Type B pancreatic cell (in vitro differentiated cells): ENCODE results near the gene KNOP1. TPM values are rescaled to one million over a fixed set of nuclear protein-coding genes. Genes with fewer than 3 reads are reported as not detected.

Experiments used
- DNase-seq: peaks from one replicate; pipeline ENCODE4 v3.0.0; 2021; ENCODE audit warnings: mixed read lengths; ENCODE audit not compliant: unreplicated experiment; ENCODE audit errors: extremely low spot score
- H3K27ac Mint-ChIP-seq: 2 replicates; pipeline ENCODE4 v1.8.0; 2021; ENCODE audit warnings: mild to moderate bottlenecking, mixed read lengths
- H3K27me3 Mint-ChIP-seq: 2 replicates; pipeline ENCODE4 v1.8.0; 2021; ENCODE audit warnings: mixed read lengths
- H3K36me3 Mint-ChIP-seq: 2 replicates; pipeline ENCODE4 v1.8.0; 2021; ENCODE audit warnings: mixed read lengths
- H3K4me1 Mint-ChIP-seq: one replicate; pipeline ENCODE4 v1.8.0; 2021; ENCODE audit warnings: mixed read lengths; ENCODE audit not compliant: unreplicated experiment
- H3K4me3 Mint-ChIP-seq: 2 replicates; pipeline ENCODE4 v1.8.0; 2021; ENCODE audit warnings: mild to moderate bottlenecking, mixed read lengths
- H3K9me3 Mint-ChIP-seq: 2 replicates; pipeline ENCODE4 v1.8.0; 2021; ENCODE audit warnings: mixed read lengths
- total RNA-seq: library from RNA; stranded (reverse); gene quantifications from 2 replicates; pipeline ENCODE4 v1.2.1, GENCODE V29; 2021; ENCODE audit warnings: low replicate concordance
- TF ChIP-seq, protein P1 (sequence below): fragments of 200-600 bp; sonication (generic); conservative IDR thresholded peaks from 2 replicates; pipeline ENCODE4 v1.5.0; 2021; ENCODE audit warnings: antibody characterized with exemption, mild to moderate bottlenecking

Gene KNOP1
- total RNA-seq, 1 donor from 2014 or later: 54.9 TPM

DNA sequence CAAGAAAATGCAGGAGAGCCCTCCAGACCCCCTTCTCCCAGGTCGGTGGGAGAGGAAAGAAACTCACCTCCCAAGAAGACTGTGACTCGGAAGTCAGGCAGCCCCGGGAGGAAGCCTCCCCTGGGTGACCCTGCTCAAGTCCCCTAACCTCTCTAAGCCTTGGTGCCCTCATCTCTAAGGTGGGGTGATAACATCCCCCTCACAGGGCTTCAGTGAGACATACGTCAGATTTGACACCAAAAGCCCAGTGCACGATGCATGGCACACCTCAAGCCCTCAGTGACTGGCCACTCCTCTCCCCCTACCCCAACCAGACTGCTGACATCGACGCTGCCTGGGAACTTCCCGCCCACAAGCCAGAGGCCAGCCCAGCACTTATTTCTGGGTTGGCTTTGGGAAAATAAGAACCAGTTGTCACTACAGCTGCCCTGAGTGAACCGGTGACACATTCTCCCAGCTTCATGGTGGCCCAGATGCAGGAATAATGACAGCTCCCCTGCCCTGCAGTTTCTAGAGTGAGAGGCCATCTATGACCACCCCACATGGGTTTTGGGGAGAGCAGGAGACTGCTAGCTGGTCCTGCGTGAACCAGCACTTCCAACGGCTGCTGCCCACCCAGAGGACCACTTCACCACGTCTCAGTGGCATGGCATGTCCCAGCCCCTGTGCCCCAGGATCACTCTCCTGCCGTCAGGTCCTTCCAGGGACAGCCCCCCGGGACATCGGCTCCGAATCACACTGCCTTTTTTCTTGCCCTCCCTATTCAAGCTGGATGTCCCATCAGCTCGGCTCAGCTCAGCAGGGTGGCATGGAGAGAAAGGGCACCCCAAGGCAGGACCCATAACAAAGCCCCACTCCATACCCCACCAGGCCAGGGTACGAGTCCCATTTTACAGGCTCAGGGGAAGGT, 9.5 kb downstream of the KNOP1 start:
- TF ChIP-seq, protein P1, sequence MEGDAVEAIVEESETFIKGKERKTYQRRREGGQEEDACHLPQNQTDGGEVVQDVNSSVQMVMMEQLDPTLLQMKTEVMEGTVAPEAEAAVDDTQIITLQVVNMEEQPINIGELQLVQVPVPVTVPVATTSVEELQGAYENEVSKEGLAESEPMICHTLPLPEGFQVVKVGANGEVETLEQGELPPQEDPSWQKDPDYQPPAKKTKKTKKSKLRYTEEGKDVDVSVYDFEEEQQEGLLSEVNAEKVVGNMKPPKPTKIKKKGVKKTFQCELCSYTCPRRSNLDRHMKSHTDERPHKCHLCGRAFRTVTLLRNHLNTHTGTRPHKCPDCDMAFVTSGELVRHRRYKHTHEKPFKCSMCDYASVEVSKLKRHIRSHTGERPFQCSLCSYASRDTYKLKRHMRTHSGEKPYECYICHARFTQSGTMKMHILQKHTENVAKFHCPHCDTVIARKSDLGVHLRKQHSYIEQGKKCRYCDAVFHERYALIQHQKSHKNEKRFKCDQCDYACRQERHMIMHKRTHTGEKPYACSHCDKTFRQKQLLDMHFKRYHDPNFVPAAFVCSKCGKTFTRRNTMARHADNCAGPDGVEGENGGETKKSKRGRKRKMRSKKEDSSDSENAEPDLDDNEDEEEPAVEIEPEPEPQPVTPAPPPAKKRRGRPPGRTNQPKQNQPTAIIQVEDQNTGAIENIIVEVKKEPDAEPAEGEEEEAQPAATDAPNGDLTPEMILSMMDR: no peak
- Mint-ChIP-seq H3K4me3 (no peak overlapping the region), H3K4me1 (peaks cover 4% of the 10 kb centered on the region), H3K27me3 (no peaks in the 10 kb centered on the region), H3K27ac (peak overlapping the region; percentile 6), H3K36me3 (peaks cover 30% of the 10 kb centered on the region), H3K9me3 (no peaks in the 10 kb centered on the region)
- DNase-seq: no peak

DNA sequence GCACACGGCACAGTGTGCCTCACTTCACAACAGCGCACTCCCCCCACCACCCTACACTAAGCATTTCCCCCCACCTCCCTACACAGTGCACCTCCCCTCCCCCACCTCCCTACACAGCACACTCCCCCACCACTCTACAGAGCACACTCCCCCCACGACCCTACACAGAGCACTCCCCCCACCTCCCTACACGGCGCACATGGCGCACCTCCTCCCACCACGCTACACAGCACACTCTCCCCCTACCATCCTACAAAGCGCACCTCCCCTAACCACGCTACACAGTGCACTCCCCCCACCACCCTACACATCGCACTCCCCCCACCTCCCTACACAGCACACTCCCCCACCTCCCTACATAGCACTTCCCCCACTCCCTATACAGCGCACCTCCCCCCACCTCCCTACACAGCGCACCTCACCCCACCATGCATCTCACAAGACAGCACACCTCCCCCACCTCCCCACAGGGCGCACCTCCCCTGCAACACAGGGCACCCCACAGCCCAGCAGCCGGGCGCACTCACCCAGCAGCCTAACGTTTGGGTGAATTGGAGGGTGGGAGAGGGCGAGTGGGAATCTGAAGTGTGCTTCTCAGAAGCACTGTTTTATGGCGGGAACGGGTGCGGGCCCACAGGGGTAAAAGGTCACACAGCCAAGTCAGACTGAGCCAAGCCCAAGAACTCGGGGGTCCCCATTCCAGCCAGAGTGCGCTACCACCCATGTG, 10.3 kb downstream of the KNOP1 start:
- Mint-ChIP-seq H3K36me3 (peaks cover 36% of the 10 kb centered on the region), H3K27me3 (no peaks in the 10 kb centered on the region), H3K4me3 (no peak overlapping the region), H3K4me1 (peaks cover 4% of the 10 kb centered on the region), H3K27ac (no peak overlapping the region), H3K9me3 (no peaks in the 10 kb centered on the region)
- TF ChIP-seq, protein P1: no peak
- DNase-seq: no peak

DNA sequence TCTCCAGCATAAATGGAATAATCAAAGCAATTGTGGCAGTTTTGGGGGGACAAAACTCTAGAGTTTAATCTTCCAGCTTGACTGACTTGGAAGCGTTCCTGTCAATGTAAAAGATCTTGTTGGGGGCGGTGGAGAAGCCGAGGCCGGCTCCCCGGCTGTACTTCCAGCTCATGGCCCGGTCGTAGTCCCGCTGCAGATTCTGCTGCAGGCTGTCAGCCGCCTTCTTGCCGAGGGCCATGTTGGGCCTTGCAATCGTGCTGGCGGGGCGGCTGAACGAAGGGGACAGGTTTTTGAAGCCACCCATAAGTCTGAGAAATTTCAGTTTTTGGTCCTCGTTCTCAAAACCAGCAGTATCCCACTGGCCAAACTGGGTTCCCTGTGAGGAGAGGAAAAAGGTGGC, 11.2 kb downstream of the KNOP1 start:
- Mint-ChIP-seq H3K9me3 (no peaks in the 10 kb centered on the region), H3K4me3 (no peak overlapping the region), H3K27ac (no peak overlapping the region), H3K27me3 (no peaks in the 10 kb centered on the region), H3K4me1 (peaks cover 4% of the 10 kb centered on the region), H3K36me3 (peaks cover 39% of the 10 kb centered on the region)
- DNase-seq: no peak
- TF ChIP-seq, protein P1: no peak

DNA sequence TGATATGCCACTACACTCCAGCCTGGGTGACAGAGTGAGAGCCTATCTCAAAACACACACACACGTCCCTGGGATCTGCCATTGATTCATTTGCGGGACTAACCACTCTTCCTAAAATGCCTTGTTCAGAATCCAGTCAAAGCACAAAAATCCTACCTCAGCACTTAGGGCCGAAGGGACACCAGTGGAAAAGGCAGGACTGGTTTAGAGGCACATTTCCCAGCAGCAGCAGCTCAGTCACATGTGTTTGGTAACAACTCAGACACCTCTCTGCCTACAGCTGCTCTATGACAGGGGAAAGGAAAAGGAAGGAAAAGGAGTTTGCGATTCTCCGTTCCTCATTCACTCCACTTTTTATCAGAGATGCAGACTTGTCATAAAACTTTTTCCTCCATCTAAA, 12.2 kb downstream of the KNOP1 start:
- no peak for DNase-seq
- no peaks in the 10 kb centered on the region for H3K27me3 Mint-ChIP-seq
- no peaks in the 10 kb centered on the region for H3K9me3 Mint-ChIP-seq
- no peak overlapping the region for H3K27ac Mint-ChIP-seq
- TF ChIP-seq, protein P1: no peak
- no peak overlapping the region for H3K4me3 Mint-ChIP-seq
- peaks cover 34% of the 10 kb centered on the region for H3K36me3 Mint-ChIP-seq
- peaks cover 6% of the 10 kb centered on the region for H3K4me1 Mint-ChIP-seq

DNA sequence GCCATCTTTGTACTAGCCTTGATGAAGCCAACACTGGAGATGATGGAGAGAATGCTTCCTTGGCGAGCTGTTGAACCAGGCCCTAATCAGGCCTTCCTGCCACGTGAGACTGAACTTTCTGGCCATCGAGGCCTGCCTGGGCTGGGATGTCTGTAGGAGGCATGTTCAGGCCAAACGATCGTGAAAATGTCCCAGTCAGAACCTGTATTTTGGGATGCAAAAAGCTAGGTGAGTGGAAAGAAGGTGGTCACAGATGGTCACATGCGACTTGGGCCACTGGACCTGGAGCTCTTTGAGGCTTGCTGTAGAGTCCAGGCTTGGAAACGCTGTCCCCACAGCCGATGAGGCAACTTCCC, 12.9 kb downstream of the KNOP1 start:
- Mint-ChIP-seq H3K27me3 (no peaks in the 10 kb centered on the region), H3K9me3 (no peaks in the 10 kb centered on the region), H3K4me1 (peaks cover 11% of the 10 kb centered on the region), H3K27ac (peak overlapping the region; percentile 50), H3K4me3 (no peak overlapping the region), H3K36me3 (peaks cover 36% of the 10 kb centered on the region)
- no peak for DNase-seq
- TF ChIP-seq, protein P1: no peak
